ENCODE measurements around the gene PROM2.
"Not testable (repeated sequence)": the region's sequence is repeated elsewhere in the genome, so short reads cannot be mapped to it uniquely, and the experiment has no call there.

The PROM2 gene, protein sequence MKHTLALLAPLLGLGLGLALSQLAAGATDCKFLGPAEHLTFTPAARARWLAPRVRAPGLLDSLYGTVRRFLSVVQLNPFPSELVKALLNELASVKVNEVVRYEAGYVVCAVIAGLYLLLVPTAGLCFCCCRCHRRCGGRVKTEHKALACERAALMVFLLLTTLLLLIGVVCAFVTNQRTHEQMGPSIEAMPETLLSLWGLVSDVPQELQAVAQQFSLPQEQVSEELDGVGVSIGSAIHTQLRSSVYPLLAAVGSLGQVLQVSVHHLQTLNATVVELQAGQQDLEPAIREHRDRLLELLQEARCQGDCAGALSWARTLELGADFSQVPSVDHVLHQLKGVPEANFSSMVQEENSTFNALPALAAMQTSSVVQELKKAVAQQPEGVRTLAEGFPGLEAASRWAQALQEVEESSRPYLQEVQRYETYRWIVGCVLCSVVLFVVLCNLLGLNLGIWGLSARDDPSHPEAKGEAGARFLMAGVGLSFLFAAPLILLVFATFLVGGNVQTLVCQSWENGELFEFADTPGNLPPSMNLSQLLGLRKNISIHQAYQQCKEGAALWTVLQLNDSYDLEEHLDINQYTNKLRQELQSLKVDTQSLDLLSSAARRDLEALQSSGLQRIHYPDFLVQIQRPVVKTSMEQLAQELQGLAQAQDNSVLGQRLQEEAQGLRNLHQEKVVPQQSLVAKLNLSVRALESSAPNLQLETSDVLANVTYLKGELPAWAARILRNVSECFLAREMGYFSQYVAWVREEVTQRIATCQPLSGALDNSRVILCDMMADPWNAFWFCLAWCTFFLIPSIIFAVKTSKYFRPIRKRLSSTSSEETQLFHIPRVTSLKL

GRCh38 chr2:95274291-95275150 lies at the start of gene PROM2:
Gene PROM2 (plus strand): TSS chr2:95274449. CDS start chr2:95274586, 137 bp downstream.
- DNase-seq (ENCODE audit: low read depth in 2 of 2): no peak

- no peak for DNase-seq (ENCODE audit: low read depth in 2 of 2)
These were observed 48.6 kb upstream of the PROM2 start for GRCh38 chr2:95225658-95226057.

DNA sequence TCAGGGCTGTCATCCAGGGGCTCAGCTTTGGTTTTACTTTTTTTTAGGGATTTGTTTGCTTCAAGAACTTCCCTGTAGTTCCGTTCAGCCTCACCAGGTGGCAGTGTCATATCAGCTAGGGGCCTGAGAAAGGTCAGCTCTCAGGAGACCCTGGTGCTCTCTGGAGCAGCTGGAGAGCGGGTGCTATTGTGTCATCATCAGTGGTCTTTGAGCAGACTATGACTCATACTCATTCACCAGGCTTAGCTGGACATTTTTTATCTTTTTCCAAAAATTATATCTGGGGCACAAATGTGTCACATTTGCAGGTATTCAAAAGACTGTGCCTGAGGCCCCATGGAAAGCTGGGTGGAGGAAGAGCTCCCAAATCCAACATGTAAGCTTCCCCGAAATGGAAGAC lies 42.5 kb upstream of the PROM2 start:
- peak in 1 of 2 donors; percentile 15 for DNase-seq (ENCODE audit: low read depth in 2 of 2)

- DNase-seq (ENCODE audit: low read depth in 2 of 2): no peak
These were observed 42.0 kb upstream of the PROM2 start for GRCh38 chr2:95232232-95232631.

DNA sequence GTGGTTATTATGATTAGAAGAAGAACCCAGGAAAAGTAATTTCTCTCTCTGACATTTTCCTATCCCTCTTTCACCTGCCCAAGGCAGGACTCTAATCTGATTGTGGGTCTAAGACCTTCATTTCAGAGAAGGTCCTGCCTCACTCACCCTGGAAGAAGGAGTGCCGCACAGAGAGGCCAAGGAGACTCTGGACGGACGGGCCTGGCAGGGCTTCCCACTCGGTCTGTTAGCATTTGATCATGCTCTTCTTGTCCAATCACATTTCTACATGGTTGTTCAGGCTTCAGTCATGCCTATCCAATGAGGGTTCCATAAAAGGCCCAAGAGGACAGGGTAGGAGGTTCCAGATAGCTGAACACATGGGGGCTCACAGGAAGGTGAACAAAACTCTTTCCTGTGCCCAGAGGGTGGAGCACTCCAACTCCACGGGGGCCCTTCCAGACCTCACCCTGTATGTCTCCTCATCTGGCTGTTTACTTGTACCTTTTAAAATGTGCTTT lies 39.9 kb upstream of the PROM2 start:
- no peak for DNase-seq (ENCODE audit: low read depth in 2 of 2)

GRCh38 chr2:95234816-95235215 lies 39.4 kb upstream of the PROM2 start:
- DNase-seq (ENCODE audit: low read depth in 2 of 2): no peak

GRCh38 chr2:95238131-95238530 lies 36.1 kb upstream of the PROM2 start:
- no peak for DNase-seq (ENCODE audit: low read depth in 2 of 2)

DNA sequence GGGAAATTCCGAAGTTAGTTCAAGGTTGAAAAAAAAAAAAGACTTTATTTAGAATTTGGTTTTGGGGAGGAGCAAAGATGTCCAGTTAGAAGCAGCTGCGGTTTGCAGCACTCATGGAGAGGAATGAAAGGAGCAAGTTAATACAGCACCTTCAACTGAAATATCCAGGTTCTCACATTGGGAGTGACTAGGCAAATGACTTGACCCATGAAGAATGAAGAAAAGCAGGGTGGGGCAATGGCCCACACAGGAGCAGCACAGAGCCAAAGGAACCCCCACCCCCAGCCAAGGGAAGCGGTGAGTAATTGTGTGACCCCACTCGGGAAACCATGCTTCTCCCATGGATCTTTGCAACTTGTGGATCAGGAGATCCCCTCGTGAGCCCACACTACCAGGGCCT lies 34.2 kb upstream of the PROM2 start:
- DNase-seq (ENCODE audit: low read depth in 2 of 2): no peak

DNA sequence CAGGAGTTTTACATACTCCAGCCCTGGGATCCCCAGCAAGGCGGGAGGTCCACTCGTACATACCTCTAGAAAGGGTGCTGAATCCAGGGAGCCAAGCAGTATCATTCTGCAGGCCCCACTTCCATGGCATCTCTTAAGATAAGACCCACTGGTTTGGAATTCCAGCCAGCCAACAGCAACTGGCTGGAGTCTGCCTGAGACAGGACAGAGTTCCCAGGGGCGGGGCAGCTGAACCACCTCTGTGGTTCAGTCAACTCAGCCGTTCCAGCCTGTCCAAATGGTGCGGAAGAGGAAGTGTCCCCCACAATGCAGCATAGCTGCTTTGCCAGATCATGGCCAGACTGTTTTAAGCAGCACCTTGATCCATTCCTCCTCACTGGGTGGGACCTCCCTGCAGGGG lies 33.7 kb upstream of the PROM2 start:
- no peak for DNase-seq (ENCODE audit: low read depth in 2 of 2)

- not testable (repeated sequence) for DNase-seq (ENCODE audit: low read depth in 2 of 2)
These were observed 32.2 kb upstream of the PROM2 start for GRCh38 chr2:95242084-95242483.

DNA sequence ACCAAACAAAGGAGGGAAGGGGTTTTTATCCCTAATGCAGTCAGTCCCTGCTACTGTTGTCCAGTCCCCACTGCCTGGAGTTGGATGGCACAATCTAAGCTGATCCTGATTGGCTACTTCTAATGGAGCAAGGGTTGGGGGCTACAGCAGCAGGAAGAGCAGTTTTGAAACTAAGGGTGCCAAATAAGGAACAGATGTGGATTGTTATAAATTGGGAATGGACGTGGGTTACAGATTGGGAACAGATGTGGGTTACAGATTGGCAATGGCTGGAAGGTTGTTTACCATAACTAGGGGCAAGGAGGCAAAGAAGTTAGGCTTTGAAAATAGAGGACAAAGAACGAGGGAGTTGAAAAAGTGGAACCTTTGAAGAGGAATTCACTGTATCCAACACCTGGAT lies 16.0 kb upstream of the PROM2 start:
- DNase-seq (ENCODE audit: low read depth in 2 of 2): no peak

DNA sequence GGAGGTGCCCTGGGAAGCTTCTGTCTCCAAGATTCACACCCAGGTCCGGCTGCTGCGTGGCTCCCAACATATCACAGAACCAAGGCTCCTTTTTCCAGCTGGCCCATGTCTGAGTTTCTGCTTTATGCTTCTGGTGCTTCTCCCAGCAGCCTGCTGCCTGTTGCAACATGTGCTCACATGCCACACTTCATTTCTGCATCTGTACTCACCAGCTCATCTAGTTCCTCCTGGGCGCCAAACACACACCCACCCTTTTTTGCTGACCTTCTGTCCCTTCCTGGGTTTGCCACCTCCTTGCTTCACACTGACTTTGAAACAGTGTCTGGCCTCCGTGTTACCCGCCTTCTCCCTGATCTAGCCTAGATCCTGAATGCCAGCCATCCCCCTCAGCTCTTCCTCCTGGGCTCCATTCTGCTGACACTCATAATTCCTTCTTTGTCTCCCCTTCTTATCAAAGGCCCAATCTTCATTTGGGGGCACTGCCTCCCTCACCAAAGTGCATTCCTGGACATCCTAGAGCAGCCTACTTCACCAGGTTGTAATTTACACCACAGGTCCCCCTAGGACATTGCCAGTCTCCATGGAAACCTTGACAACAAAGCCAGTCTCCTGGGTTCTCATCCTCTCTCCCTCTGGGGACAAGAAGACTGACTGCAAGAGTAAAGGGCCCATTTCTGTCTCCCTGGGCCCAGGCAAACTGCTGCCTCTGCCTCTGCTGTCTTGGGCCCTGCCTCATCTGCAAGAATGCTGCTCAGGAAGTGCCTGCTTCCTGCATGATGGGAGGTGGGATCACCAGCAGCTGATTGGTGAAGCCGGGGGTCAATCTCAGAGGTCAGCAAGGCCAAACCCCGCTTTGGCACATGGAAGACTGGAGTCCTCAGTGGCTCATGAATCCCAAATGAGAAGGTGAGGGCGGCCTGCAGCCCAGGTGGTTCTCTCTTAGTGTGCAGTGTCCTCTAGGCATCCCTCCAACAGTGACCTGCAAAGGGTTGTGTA lies 13.9 kb upstream of the PROM2 start:
- DNase-seq (ENCODE audit: low read depth in 2 of 2): no peak

DNA sequence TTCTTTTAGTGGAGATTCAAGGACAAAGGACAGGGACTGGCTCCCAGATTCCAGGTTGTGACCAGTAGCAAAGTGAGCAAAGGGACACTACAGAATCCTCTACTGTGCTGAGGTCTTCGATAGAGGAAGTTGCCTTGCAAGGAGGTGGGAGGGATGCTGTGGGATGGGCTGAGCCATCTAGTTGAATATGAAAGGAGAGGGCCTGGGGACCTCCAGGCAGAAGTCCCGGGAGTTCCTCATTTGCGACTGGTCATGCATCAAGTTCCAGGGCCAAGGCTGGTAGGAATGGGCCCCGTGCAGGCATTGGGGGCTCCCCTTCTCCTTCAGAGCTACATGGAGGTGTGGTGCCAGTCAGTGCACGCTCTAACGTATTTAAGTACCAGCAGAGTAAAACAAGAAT lies 12.6 kb upstream of the PROM2 start:
- DNase-seq (ENCODE audit: low read depth in 2 of 2): no peak

DNA sequence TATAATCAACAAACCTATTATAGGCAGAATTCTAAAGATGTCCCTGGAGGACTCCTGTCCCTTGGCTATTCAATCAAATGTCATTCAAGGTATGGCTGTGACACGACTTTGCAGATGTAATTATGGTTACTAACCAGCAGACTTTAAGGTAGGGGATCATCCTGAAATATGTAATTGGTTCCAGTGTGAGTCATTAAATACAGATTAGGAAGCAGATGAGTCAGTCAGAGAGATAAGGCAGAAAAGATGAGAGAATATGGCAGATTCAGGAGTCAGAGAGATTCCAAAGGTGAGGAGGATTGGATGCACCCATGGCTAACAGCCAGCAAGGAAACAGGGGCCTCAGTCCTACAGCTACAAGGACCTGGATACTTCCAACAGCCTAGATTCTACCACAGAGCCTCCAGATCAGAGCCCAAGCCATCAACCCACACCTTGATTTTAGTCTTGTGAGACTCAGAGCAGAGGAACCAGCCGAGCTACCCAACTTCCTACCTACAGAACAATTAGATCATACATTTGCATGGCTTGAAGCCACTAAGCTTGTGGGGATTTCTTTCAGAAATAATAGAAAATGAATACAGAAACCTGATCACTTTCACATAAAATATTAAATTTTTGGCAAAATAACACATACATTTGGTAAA lies 11.2 kb upstream of the PROM2 start:
- DNase-seq (ENCODE audit: low read depth in 2 of 2): no peak

DNA sequence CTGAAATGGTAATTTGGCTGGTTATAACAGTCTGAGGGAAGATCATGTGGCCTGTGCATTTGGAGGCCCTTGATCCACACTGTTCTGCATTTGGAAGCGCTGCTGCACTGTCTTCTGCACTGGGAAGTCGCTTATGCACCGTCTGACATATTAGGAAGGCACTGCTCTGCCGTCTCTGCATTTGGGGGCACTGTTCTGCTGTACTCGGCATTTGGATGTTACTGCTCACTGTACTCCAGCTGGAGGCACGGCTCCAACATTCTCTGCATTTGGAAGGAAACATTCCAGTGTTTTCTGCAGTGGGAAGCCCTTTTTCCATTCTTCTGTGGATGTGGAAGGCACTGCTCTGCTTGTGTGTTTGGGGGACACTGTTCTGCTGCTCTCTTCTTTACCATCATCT lies 9.6 kb upstream of the PROM2 start:
- DNase-seq (ENCODE audit: low read depth in 2 of 2): no peak

DNA sequence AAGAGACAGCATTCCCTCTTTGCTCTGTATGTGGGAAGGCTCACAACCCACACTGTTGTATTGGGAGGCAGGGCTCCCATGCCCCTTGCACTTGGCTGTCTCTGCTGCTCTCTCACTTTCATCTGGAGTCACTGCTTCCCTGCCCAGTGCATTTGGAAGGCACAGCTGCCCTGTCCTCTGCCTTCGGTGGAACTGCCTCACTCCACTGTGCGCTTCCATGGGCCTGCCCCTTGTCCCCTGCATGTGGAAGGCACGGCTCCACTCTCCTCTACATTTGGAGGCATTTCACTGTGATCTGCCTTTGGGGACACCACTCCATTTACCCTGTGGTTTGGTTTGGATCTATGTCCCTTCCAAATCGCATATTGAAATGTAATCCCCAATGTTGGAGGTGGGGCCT lies 9.1 kb upstream of the PROM2 start:
- DNase-seq (ENCODE audit: low read depth in 2 of 2): no peak

DNA sequence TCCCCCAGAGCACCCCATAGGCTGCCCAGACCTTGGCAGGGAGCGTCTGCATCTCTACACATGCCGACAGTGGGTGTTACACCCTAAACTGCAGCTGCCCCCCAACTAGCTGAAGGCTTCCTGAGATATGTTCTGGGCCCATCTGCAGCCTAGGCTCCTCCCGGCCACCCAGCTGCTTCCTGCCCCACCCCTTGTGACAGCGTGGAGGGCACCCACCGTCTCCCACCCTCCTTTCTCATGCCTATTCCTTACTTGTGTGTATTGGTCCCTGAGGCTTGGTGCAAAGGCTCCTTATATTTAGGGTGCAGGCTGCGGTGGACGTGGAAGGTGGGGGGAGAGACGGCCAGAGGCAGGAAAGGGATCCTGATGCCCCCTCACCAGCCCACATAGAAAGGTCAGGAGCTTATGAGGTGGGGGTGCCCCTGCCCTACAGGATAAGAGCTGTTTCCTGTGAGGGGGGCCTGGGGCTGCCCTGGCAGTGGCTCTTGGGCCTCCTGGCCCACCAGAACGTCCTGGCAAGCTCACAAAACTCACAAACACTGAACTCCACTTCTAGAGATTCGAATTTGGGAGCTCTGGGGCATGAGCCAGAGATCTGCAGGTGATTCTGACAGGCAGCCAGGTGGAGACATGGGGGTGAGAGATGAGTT lies 7.3 kb upstream of the PROM2 start:
- no peak for DNase-seq (ENCODE audit: low read depth in 2 of 2)

- no peak for DNase-seq (ENCODE audit: low read depth in 2 of 2)
These were observed 6.6 kb upstream of the PROM2 start for GRCh38 chr2:95267458-95268210.

Data from activated CD4-positive, alpha-beta T cell treated with anti-CD3 and anti-CD28 coated beads for 24 hours (primary cell).